ENCODE data around the gene ASS1. TPM values are rescaled to one million over a fixed set of nuclear protein-coding genes. Genes with fewer than 3 reads are reported as not detected.

The ASS1 gene
- total and polyA plus RNA-seq, 7 donors = 31.0 to 74.4 (median 67.0) TPM

DNA sequence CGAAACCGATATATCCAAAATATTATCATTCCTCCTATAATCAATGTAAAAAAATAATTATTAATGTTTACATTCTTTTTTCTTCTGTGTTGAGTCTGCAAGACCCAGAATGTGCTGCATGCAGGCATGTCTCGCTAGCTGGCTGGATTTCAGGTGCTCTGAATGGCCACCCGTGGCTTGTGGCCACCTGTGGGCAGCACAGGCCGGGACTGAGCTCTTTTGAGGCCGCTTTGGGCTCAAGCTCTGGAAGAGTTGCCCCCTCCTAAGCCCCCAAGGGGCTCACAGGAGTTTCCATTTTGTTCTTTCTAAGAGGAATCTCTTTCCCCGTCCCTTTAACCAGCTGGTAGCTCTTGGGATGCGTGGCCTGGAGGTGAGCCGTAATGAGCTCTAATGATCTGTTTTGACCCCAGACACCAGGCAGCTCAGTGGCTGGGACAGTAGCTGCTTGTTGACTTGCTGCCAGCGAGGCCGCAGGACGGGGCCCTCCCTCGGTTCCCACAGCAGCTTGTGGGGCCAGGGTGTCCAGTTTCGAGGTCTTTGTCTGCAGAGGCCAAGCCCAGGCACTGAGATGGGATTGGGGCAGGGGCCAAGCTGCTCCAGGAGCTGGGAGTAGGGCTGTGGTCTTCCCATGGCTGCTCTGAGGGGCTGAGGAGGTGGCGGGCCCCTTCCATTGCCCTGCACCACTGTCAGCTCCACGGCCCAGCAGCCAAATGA is 20.8 kb downstream of the ASS1 start:
- no peak overlapping the region for H3K4me3 ChIP-seq
- H3K27me3 ChIP-seq (ENCODE audit: insufficient read depth in 3 of 3, low read length in 2 of 3) = peaks cover 0 to under 1% (median 0%) of the 10 kb centered on the region in 3 donors
- WGBS, 3 donors = 80 to 84% (median 84%) methylated on average over 16 of the region's 16 CpGs
- intact Hi-C loops (cut with DNase I) = no loop called here
- ATAC-seq = no peak
- no peaks in the 10 kb centered on the region for H3K9me3 ChIP-seq
- TF ChIP-seq, protein P1, sequence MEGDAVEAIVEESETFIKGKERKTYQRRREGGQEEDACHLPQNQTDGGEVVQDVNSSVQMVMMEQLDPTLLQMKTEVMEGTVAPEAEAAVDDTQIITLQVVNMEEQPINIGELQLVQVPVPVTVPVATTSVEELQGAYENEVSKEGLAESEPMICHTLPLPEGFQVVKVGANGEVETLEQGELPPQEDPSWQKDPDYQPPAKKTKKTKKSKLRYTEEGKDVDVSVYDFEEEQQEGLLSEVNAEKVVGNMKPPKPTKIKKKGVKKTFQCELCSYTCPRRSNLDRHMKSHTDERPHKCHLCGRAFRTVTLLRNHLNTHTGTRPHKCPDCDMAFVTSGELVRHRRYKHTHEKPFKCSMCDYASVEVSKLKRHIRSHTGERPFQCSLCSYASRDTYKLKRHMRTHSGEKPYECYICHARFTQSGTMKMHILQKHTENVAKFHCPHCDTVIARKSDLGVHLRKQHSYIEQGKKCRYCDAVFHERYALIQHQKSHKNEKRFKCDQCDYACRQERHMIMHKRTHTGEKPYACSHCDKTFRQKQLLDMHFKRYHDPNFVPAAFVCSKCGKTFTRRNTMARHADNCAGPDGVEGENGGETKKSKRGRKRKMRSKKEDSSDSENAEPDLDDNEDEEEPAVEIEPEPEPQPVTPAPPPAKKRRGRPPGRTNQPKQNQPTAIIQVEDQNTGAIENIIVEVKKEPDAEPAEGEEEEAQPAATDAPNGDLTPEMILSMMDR (IDR thresholded peaks at IDR 0.05) = no peak
- H3K36me3 ChIP-seq (ENCODE audit: insufficient read depth in 1 of 2, low read depth in 1 of 2) = peaks cover 0 to 6% of the 10 kb centered on the region in 2 donors
- DNase-seq = no peak
- H3K27ac ChIP-seq = no peak overlapping the region
- no peaks in the 10 kb centered on the region for H3K4me1 ChIP-seq

DNA sequence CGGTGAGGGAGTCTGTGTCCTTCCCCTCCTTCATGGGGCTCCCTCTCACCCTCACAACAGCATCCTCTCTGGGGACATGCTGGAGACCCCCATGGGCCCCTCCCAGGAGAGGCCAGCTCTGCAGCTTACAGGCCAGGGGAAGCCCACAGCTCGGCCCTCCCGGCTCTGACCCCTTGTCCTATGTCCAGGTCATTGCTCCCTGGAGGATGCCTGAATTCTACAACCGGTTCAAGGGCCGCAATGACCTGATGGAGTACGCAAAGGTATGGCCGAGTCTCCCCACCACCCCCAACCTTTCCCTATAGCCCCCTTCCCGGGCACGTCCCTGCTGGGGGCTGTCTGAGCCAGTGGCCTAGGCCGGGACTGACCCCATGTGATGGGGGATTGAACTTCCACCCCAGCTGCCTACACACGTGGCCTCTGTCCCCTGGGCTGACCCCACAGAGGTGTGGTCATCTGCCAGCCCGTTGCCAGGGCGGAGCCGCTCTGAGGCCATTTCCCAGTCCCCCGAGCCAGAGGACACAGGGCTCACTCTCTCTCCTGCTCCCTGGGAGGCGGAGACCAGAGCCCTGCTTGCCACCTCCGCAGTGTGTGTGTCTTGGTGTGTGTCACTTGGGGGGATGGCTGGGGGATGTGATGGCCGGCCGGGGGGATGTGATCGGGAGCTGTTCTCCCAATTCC is 21.9 kb downstream of the ASS1 start:
- WGBS, 3 donors = 78 to 82% (median 81%) methylated on average over 20 of the region's 20 CpGs
- no peaks in the 10 kb centered on the region for H3K27me3 ChIP-seq (ENCODE audit: insufficient read depth in 3 of 3, low read length in 2 of 3)
- H3K27ac ChIP-seq = no peak overlapping the region
- intact Hi-C loops (cut with DNase I) = no loop called here
- TF ChIP-seq, protein P1 (IDR thresholded peaks at IDR 0.05) = no peak
- DNase-seq (no peak), ATAC-seq (no peak)
- H3K4me1 ChIP-seq = no peaks in the 10 kb centered on the region
- H3K4me3 ChIP-seq = no peak overlapping the region
- H3K9me3 ChIP-seq = no peaks in the 10 kb centered on the region
- peaks cover 0 to 16% of the 10 kb centered on the region in 2 donors for H3K36me3 ChIP-seq (ENCODE audit: insufficient read depth in 1 of 2, low read depth in 1 of 2)

DNA sequence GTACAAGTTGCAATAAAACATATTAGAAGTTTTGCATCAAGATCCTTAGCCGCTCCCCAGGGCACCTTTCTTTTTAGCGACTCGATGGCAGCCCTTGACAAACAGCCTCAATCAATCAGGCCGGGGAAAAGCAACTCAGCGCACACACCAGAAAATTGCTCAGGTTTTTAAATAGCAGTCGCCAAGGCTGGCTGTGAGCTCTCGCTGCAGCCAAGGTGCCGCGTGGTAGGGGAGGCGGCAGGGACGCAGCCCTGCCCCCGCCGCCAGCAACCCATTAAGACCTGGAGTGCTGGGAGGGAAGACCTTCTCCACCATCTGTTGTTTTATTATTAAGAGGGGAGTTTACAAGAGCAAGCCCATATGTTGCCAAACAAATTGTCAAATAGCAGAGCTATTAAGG is 22.6 kb downstream of the ASS1 start:
- Histone ChIP-seq H3K36me3 (ENCODE audit: insufficient read depth in 1 of 2, low read depth in 1 of 2) (peaks cover 0 to 16% of the 10 kb centered on the region in 2 donors), H3K27me3 (ENCODE audit: insufficient read depth in 3 of 3, low read length in 2 of 3) (no peaks in the 10 kb centered on the region), H3K9me3 (no peaks in the 10 kb centered on the region), H3K27ac (no peak overlapping the region), H3K4me1 (no peaks in the 10 kb centered on the region), H3K4me3 (no peak overlapping the region)
- TF ChIP-seq, protein P1 (IDR thresholded peaks at IDR 0.05) = no peak
- no peak for ATAC-seq
- DNase-seq = no peak
- WGBS, 3 donors = 70 to 81% (median 73%) methylated on average over 13 of the region's 13 CpGs
- intact Hi-C loops (cut with DNase I) = no loop called here

DNA sequence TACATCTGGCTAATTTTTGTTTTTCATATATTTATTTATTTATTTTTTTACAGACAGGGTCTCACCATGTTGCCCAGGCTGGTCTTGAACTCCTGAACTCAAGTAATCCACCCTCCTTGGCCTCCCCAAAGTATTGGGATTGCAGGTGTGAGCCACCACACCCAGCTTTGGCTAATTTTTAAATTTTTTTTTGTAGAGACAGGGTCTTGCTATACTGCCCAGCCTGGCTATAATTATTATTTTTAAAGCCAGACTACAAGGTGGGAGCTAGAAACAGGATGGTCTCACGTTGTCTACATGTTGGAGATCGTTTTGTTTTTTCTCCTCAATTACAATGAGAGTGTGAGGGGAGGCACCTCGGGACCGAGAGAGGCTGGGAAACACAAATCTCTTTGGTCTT is 23.8 kb downstream of the ASS1 start:
- no peak overlapping the region for H3K4me3 ChIP-seq
- H3K4me1 ChIP-seq = no peaks in the 10 kb centered on the region
- no peak overlapping the region for H3K27ac ChIP-seq
- no peaks in the 10 kb centered on the region for H3K9me3 ChIP-seq
- 57 to 61% (median 58%) methylated on average over 4 of the region's 4 CpGs for WGBS, 3 donors
- TF ChIP-seq, protein P1 (IDR thresholded peaks at IDR 0.05) = no peak
- H3K27me3 ChIP-seq (ENCODE audit: insufficient read depth in 3 of 3, low read length in 2 of 3) = no peaks in the 10 kb centered on the region
- ATAC-seq (no peak), DNase-seq (no peak)
- H3K36me3 ChIP-seq (ENCODE audit: insufficient read depth in 1 of 2, low read depth in 1 of 2) = peaks cover 0 to 16% of the 10 kb centered on the region in 2 donors
- intact Hi-C loops (cut with DNase I) = no loop called here
